ENCODE data around the gene UBC.

Gene UBC

DNA sequence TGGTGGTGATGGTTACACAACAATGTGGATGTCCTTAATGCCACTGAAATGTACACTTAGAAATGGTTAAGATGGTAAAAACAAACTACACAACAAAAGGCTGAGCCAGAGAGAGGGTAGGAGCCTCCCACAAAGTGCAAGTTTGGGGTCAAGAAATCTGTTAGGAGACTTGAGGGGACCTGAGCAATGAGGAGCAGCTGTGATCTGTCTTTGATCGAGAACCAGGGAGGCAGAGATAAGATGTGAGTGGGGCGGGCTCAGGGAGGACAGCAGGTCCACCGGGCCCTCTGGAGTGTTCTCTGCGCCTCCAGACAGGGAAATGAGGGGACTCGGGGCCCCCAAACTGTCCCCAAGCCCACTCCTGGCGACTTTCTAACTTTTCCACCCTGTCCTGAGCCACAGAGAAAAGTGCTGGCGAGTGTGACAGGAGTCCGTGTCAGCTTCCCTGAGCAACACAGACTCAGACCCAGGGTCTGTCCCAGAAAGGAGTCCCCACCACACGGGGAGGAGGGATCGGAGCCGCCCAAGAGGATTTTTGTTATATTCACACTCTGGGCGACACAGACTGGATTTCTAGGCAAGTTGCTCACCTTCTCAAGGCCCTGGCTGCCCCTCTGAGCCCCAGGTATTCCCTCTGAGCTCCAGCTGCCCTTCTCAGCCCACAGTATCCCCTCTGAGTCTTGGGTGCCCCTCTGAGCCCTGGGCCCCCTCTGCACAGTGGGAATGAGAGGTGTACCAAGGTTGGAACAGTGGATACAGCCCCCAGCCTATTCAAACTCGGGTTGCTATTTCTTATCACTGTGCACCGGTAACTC is 39.3 kb downstream of the UBC start:
- Histone ChIP-seq H3K27me3 (ENCODE audit: control insufficient read depth in 5 of 5, insufficient read depth in 4 of 5, low read length in 5 of 5) (no peaks in the 10 kb centered on the region), H3K36me3 (ENCODE audit: control insufficient read depth in 5 of 5, insufficient read depth in 5 of 5, low read length in 5 of 5) (no peaks in the 10 kb centered on the region), H3K27ac (ENCODE audit: low read depth, low read length) (no peak overlapping the region), H3K4me3 (ENCODE audit: low read depth in 1 of 5, low read length in 5 of 5) (no peak overlapping the region), H3K9me3 (ENCODE audit: control insufficient read depth in 5 of 5, low read length in 5 of 5) (no peaks in the 10 kb centered on the region), H3K4me1 (ENCODE audit: control insufficient read depth in 5 of 5, insufficient read depth in 5 of 5, low read length in 5 of 5) (peaks cover 0 to 10% (median 3%) of the 10 kb centered on the region in 5 donors), H3K9ac (ENCODE audit: low read length in 5 of 5) (no peak overlapping the region)

DNA sequence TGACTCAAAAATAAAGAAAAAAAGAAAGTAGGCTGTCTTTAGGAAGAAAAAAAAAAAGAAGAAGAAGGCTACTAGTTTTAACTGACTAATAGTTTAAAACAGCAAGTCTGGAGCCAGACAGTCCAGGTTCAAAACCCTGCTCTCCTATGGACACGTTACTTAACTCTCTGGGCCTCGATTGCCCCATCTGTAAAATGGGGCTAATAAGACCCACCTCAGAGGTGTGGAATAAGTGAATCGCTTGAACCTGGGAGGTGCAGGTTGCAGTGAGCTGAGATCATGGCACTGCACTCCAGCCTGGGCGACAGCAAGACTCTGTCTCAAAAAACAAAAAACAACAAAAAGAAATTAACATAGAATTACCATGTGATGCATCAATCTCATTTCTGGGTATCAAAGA is 40.3 kb downstream of the UBC start:
- Histone ChIP-seq H3K36me3 (ENCODE audit: control insufficient read depth in 5 of 5, insufficient read depth in 5 of 5, low read length in 5 of 5) (no peaks in the 10 kb centered on the region), H3K9ac (ENCODE audit: low read length in 5 of 5) (no peak overlapping the region), H3K27ac (ENCODE audit: low read depth, low read length) (no peak overlapping the region), H3K4me3 (ENCODE audit: low read depth in 1 of 5, low read length in 5 of 5) (no peak overlapping the region), H3K27me3 (ENCODE audit: control insufficient read depth in 5 of 5, insufficient read depth in 4 of 5, low read length in 5 of 5) (no peaks in the 10 kb centered on the region), H3K4me1 (ENCODE audit: control insufficient read depth in 5 of 5, insufficient read depth in 5 of 5, low read length in 5 of 5) (peaks cover 0 to 12% (median 5%) of the 10 kb centered on the region in 5 donors), H3K9me3 (ENCODE audit: control insufficient read depth in 5 of 5, low read length in 5 of 5) (no peaks in the 10 kb centered on the region)

DNA sequence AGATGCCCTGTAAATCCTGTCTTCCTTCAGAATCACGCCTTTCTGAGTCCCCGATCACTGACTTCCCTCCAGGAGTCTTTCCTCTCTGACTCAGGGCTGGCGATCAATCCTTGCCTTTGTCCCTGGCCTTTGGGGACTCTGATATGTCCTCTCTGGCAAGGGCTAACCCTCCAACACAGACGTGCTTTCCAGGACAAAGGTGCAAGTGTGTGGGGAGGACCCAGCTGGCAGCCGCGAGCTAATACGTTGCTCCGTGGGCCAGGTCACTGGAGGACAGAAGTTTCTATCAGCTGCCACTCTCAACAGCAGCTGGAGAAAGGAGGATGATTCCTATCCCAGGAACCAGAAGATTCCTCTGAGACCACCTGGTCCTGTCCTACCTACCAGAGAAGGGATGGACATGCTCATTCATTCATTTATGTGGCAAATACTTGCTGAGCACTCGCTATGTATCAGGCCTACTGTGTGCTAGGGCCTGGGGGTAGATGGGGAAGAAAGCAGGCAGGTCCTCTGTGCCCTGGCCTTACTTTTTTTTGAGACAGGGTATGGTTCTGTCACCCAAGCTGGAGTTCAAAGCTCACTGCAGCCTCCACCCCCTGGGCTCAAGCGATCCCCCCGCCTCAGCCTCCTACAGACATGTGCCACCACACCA is 42.3 kb downstream of the UBC start:
- no peaks in the 10 kb centered on the region for H3K9me3 ChIP-seq (ENCODE audit: control insufficient read depth in 5 of 5, low read length in 5 of 5)
- peaks cover 0 to 25% (median 8%) of the 10 kb centered on the region in 5 donors for H3K4me1 ChIP-seq (ENCODE audit: control insufficient read depth in 5 of 5, insufficient read depth in 5 of 5, low read length in 5 of 5)
- H3K9ac ChIP-seq (ENCODE audit: low read length in 5 of 5), result peak overlapping the region in 1 of 5 donors; percentile 48
- H3K4me3 ChIP-seq (ENCODE audit: low read depth in 1 of 5, low read length in 5 of 5), result no peak overlapping the region
- no peaks in the 10 kb centered on the region for H3K36me3 ChIP-seq (ENCODE audit: control insufficient read depth in 5 of 5, insufficient read depth in 5 of 5, low read length in 5 of 5)
- no peaks in the 10 kb centered on the region for H3K27me3 ChIP-seq (ENCODE audit: control insufficient read depth in 5 of 5, insufficient read depth in 4 of 5, low read length in 5 of 5)
- no peak overlapping the region for H3K27ac ChIP-seq (ENCODE audit: low read depth, low read length)

DNA sequence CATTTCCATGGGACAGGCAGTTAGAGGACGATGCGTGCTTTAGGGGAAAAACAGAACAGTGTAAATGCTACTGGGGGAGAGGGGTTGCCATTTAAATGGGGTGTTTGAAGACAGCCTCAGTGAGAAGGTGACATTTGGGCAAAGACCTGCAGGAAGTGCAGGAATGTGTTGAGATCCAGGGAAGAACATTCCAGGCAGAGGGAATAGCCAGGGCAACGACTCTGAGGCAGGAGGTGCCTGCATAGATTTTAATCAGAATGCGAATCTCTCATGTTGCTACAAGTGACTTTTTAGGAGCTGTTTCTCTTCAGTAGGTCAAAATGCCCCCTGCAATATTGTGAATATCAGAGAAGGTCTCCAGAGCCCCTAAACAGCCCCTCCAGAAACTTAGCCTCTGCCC is 43.2 kb downstream of the UBC start:
- Histone ChIP-seq H3K4me3 (ENCODE audit: low read depth in 1 of 5, low read length in 5 of 5) (no peak overlapping the region), H3K36me3 (ENCODE audit: control insufficient read depth in 5 of 5, insufficient read depth in 5 of 5, low read length in 5 of 5) (no peaks in the 10 kb centered on the region), H3K4me1 (ENCODE audit: control insufficient read depth in 5 of 5, insufficient read depth in 5 of 5, low read length in 5 of 5) (peaks cover 0 to 31% (median 9%) of the 10 kb centered on the region in 5 donors), H3K27me3 (ENCODE audit: control insufficient read depth in 5 of 5, insufficient read depth in 4 of 5, low read length in 5 of 5) (no peaks in the 10 kb centered on the region), H3K9me3 (ENCODE audit: control insufficient read depth in 5 of 5, low read length in 5 of 5) (no peaks in the 10 kb centered on the region), H3K27ac (ENCODE audit: low read depth, low read length) (no peak overlapping the region), H3K9ac (ENCODE audit: low read length in 5 of 5) (no peak overlapping the region)

- peaks cover 0 to 39% (median 16%) of the 10 kb centered on the region in 5 donors for H3K4me1 ChIP-seq (ENCODE audit: control insufficient read depth in 5 of 5, insufficient read depth in 5 of 5, low read length in 5 of 5)
- H3K27me3 ChIP-seq (ENCODE audit: control insufficient read depth in 5 of 5, insufficient read depth in 4 of 5, low read length in 5 of 5), result no peaks in the 10 kb centered on the region
- H3K36me3 ChIP-seq (ENCODE audit: control insufficient read depth in 5 of 5, insufficient read depth in 5 of 5, low read length in 5 of 5), result no peaks in the 10 kb centered on the region
- H3K27ac ChIP-seq (ENCODE audit: low read depth, low read length), result no peak overlapping the region
- H3K4me3 ChIP-seq (ENCODE audit: low read depth in 1 of 5, low read length in 5 of 5), result no peak overlapping the region
- no peaks in the 10 kb centered on the region for H3K9me3 ChIP-seq (ENCODE audit: control insufficient read depth in 5 of 5, low read length in 5 of 5)
- H3K9ac ChIP-seq (ENCODE audit: low read length in 5 of 5), result no peak overlapping the region
These were observed 43.9 kb downstream of the UBC start for GRCh38 chr12:124870515-124870914.

GRCh38 chr12:124869059-124869665 is 45.3 kb downstream of the UBC start:
- peaks cover 2 to 45% (median 19%) of the 10 kb centered on the region in 5 donors for H3K4me1 ChIP-seq (ENCODE audit: control insufficient read depth in 5 of 5, insufficient read depth in 5 of 5, low read length in 5 of 5)
- H3K27me3 ChIP-seq (ENCODE audit: control insufficient read depth in 5 of 5, insufficient read depth in 4 of 5, low read length in 5 of 5), result no peaks in the 10 kb centered on the region
- H3K27ac ChIP-seq (ENCODE audit: low read depth, low read length), result peak overlapping the region; percentile 65
- H3K36me3 ChIP-seq (ENCODE audit: control insufficient read depth in 5 of 5, insufficient read depth in 5 of 5, low read length in 5 of 5), result no peaks in the 10 kb centered on the region
- H3K9ac ChIP-seq (ENCODE audit: low read length in 5 of 5), result peak overlapping the region in 1 of 5 donors; percentile 64
- H3K4me3 ChIP-seq (ENCODE audit: low read depth in 1 of 5, low read length in 5 of 5), result peak overlapping the region in 3 of 5 donors; percentile 11 to 43 (median 32)
- no peaks in the 10 kb centered on the region for H3K9me3 ChIP-seq (ENCODE audit: control insufficient read depth in 5 of 5, low read length in 5 of 5)

DNA sequence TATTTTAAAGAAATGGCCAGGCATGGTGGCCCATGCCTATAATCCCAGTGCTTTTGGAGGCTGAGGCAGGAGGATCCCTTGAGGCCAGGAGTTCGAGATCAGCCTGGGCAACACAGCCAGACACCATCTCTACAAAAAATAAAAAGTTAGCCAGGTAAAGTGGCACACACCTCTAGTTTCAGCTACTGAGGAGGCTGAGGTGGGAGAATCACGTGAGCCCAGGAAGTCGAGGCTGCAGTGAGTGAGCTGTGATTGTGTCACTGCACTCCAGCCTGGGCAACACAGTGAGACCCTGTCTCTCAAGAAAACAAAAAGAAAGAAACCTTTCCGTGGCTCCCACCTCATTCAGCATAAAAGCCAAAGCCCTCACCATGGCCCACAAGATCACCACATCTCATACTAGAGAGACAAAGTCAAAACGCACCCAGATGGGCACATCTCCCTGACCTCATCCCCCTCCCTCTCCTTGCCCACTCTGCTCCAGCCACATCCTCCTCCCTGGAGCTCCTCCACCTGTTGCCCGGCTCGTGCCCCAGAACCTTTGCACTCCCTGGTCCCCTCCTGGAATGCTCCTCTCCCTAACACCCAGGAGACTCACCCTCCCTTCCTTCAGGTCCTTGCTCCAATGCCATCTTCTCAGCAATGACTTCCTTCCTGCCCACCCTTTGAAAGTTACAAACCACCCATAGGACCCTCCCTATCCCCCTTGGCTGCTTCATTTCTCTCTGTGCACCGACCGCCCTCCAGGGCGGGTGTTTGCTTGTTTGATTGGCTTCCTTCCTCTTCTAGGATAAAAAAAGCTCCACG is 46.0 kb downstream of the UBC start:
- no peaks in the 10 kb centered on the region for H3K9me3 ChIP-seq (ENCODE audit: control insufficient read depth in 5 of 5, low read length in 5 of 5)
- H3K27me3 ChIP-seq (ENCODE audit: control insufficient read depth in 5 of 5, insufficient read depth in 4 of 5, low read length in 5 of 5), result no peaks in the 10 kb centered on the region
- H3K4me3 ChIP-seq (ENCODE audit: low read depth in 1 of 5, low read length in 5 of 5), result peak overlapping the region; percentile 8 to 43 (median 36)
- H3K4me1 ChIP-seq (ENCODE audit: control insufficient read depth in 5 of 5, insufficient read depth in 5 of 5, low read length in 5 of 5), result peaks cover 2 to 47% (median 23%) of the 10 kb centered on the region in 5 donors
- peak overlapping the region; percentile 65 for H3K27ac ChIP-seq (ENCODE audit: low read depth, low read length)
- peak overlapping the region in 1 of 5 donors; percentile 64 for H3K9ac ChIP-seq (ENCODE audit: low read length in 5 of 5)
- H3K36me3 ChIP-seq (ENCODE audit: control insufficient read depth in 5 of 5, insufficient read depth in 5 of 5, low read length in 5 of 5), result no peaks in the 10 kb centered on the region

DNA sequence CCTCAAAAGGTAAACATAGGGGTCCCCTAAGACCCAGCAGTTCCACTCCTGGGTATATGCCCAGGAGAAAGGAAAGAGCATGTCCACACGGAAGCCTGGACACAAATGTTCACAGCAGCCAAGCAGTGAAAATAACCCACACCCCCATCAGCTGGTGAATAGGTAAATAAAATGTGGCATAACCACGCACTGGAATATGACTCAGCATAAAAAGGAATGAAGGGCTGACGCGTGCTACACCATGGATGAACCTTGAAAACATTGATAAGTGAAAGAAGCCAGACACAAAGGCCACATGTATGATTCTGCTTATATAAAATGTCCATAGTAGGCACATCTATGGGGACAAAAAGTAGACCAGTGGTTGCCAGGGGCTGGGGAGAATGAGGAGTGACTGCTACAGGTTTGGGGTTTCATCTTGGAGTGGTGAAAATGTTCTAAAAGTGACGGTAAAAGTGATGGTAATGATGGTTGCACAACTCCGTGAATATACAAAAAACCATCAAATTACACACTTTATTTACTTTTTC is 47.0 kb downstream of the UBC start:
- Histone ChIP-seq H3K36me3 (ENCODE audit: control insufficient read depth in 5 of 5, insufficient read depth in 5 of 5, low read length in 5 of 5) (no peaks in the 10 kb centered on the region), H3K4me1 (ENCODE audit: control insufficient read depth in 5 of 5, insufficient read depth in 5 of 5, low read length in 5 of 5) (peaks cover 2 to 55% (median 33%) of the 10 kb centered on the region in 5 donors), H3K9ac (ENCODE audit: low read length in 5 of 5) (no peak overlapping the region), H3K27me3 (ENCODE audit: control insufficient read depth in 5 of 5, insufficient read depth in 4 of 5, low read length in 5 of 5) (no peaks in the 10 kb centered on the region), H3K27ac (ENCODE audit: low read depth, low read length) (no peak overlapping the region), H3K4me3 (ENCODE audit: low read depth in 1 of 5, low read length in 5 of 5) (no peak overlapping the region), H3K9me3 (ENCODE audit: control insufficient read depth in 5 of 5, low read length in 5 of 5) (no peaks in the 10 kb centered on the region)

DNA sequence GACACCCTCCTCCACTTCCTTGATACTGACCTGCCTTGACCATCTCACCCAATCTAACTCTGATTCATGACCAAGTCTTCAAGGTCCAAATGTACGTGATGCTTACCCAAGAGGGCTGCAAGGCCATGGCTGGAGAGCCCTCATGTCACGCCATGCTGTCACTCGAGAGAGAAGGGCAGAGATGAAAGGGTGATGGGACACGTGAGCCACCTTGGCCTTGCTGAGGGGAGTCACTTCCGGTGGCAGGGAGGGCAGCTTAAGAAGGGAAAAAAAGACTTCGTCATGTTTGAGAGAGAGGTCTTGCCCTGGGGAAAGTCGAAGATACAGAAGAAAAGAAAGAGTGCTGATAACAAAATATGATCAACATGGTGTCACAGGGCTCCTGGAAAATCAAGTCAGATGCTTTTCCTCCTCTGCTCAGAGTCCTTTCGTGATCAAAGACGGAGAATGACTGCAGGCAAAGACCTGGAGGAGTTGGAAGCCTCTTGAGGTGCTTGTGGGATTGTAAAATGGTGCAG is 47.5 kb downstream of the UBC start:
- Histone ChIP-seq H3K27ac (ENCODE audit: low read depth, low read length) (no peak overlapping the region), H3K4me1 (ENCODE audit: control insufficient read depth in 5 of 5, insufficient read depth in 5 of 5, low read length in 5 of 5) (peaks cover 5 to 55% (median 33%) of the 10 kb centered on the region in 5 donors), H3K9me3 (ENCODE audit: control insufficient read depth in 5 of 5, low read length in 5 of 5) (no peaks in the 10 kb centered on the region), H3K36me3 (ENCODE audit: control insufficient read depth in 5 of 5, insufficient read depth in 5 of 5, low read length in 5 of 5) (no peaks in the 10 kb centered on the region), H3K9ac (ENCODE audit: low read length in 5 of 5) (no peak overlapping the region), H3K4me3 (ENCODE audit: low read depth in 1 of 5, low read length in 5 of 5) (no peak overlapping the region), H3K27me3 (ENCODE audit: control insufficient read depth in 5 of 5, insufficient read depth in 4 of 5, low read length in 5 of 5) (no peaks in the 10 kb centered on the region)
